ENCODE results near the gene AK3. TPM values are rescaled to one million over a fixed set of nuclear protein-coding genes. Genes with fewer than 3 reads are reported as not detected.

Gene AK3
- total RNA-seq, 2 experiments from 2014 or later: 19.9 to 20.9 TPM

- Mint-ChIP-seq H3K4me1 (ENCODE audit: low read depth) (no peaks in the 10 kb centered on the region), H3K4me3 (no peak overlapping the region), H3K27ac (no peak overlapping the region), H3K9me3 (no peaks in the 10 kb centered on the region), H3K27me3 (no peaks in the 10 kb centered on the region), H3K36me3 (ENCODE audit: low read depth) (no peaks in the 10 kb centered on the region)
- H3K27me3 ChIP-seq (ENCODE audit: control insufficient read depth in 1 of 2, insufficient read depth in 2 of 2, low read length in 2 of 2): no peaks in the 10 kb centered on the region
- H3K27ac ChIP-seq (ENCODE audit: low read depth in 1 of 2, low read length in 2 of 2): no peak overlapping the region
- no peak overlapping the region for H3K4me3 ChIP-seq (ENCODE audit: low read length)
- peaks cover 0 to 5% of the 10 kb centered on the region in 2 experiments for H3K9me3 ChIP-seq (ENCODE audit: control insufficient read depth in 1 of 2, insufficient read depth in 1 of 2, low read length in 2 of 2)
- no peak for DNase-seq
- no peaks in the 10 kb centered on the region for H3K36me3 ChIP-seq (ENCODE audit: insufficient read depth, low read length)
- TF ChIP-seq, protein P1, sequence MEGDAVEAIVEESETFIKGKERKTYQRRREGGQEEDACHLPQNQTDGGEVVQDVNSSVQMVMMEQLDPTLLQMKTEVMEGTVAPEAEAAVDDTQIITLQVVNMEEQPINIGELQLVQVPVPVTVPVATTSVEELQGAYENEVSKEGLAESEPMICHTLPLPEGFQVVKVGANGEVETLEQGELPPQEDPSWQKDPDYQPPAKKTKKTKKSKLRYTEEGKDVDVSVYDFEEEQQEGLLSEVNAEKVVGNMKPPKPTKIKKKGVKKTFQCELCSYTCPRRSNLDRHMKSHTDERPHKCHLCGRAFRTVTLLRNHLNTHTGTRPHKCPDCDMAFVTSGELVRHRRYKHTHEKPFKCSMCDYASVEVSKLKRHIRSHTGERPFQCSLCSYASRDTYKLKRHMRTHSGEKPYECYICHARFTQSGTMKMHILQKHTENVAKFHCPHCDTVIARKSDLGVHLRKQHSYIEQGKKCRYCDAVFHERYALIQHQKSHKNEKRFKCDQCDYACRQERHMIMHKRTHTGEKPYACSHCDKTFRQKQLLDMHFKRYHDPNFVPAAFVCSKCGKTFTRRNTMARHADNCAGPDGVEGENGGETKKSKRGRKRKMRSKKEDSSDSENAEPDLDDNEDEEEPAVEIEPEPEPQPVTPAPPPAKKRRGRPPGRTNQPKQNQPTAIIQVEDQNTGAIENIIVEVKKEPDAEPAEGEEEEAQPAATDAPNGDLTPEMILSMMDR (IDR thresholded peaks at IDR 0.05): no peak
- ATAC-seq (ENCODE audit: poor library complexity): no peak
- intact Hi-C loops (cut with DNase I, micrococcal nuclease): no loop called here
- H3K4me1 ChIP-seq (ENCODE audit: insufficient read depth, low read length): no peaks in the 10 kb centered on the region
- CTCF ChIA-PET: no interaction called here
- POLR2A ChIA-PET: no interaction called here
Observed at GRCh38 chr9:4769321-4770080, 28.5 kb upstream of the AK3 start.

DNA sequence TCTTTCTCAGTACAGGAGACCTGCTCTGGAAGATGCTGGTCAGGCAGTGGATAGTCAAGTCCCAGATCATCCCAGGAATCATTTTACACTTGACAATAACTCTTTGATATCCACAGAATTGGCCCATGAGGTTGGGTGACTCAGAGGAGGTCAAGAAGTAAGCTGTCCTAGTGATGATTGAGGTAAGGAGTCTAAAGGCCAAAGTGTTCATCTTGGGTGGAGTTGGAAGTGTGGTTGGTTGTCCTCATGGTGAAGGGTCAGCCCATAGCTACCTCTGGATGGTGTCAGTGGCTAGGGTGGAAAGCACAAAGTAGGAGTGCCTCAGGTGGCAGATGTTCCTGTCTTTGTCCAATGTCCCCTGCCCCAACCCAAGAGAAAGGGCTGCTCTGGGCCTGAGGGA is 27.7 kb upstream of the AK3 start:
- intact Hi-C loops (cut with DNase I, micrococcal nuclease): no loop called here
- CTCF ChIA-PET: no interaction called here
- H3K36me3 ChIP-seq (ENCODE audit: insufficient read depth, low read length): no peaks in the 10 kb centered on the region
- Mint-ChIP-seq H3K27me3 (no peaks in the 10 kb centered on the region), H3K9me3 (no peaks in the 10 kb centered on the region), H3K36me3 (ENCODE audit: low read depth) (no peaks in the 10 kb centered on the region), H3K4me3 (no peak overlapping the region), H3K27ac (no peak overlapping the region), H3K4me1 (ENCODE audit: low read depth) (no peaks in the 10 kb centered on the region)
- DNase-seq (no peak), ATAC-seq (ENCODE audit: poor library complexity) (no peak)
- H3K4me3 ChIP-seq (ENCODE audit: low read length): no peak overlapping the region
- H3K27ac ChIP-seq (ENCODE audit: low read depth in 1 of 2, low read length in 2 of 2): no peak overlapping the region
- TF ChIP-seq, protein P1 (IDR thresholded peaks at IDR 0.05): no peak
- H3K27me3 ChIP-seq (ENCODE audit: control insufficient read depth in 1 of 2, insufficient read depth in 2 of 2, low read length in 2 of 2): no peaks in the 10 kb centered on the region
- POLR2A ChIA-PET: no interaction called here
- peaks cover 0 to 5% of the 10 kb centered on the region in 2 experiments for H3K9me3 ChIP-seq (ENCODE audit: control insufficient read depth in 1 of 2, insufficient read depth in 1 of 2, low read length in 2 of 2)
- H3K4me1 ChIP-seq (ENCODE audit: insufficient read depth, low read length): no peaks in the 10 kb centered on the region

GRCh38 chr9:4764033-4764432 is 23.0 kb upstream of the AK3 start:
- no peaks in the 10 kb centered on the region for H3K9me3 ChIP-seq (ENCODE audit: control insufficient read depth in 1 of 2, insufficient read depth in 1 of 2, low read length in 2 of 2)
- Mint-ChIP-seq H3K4me1 (ENCODE audit: low read depth) (peaks cover 11% of the 10 kb centered on the region), H3K4me3 (no peak overlapping the region), H3K36me3 (ENCODE audit: low read depth) (no peaks in the 10 kb centered on the region), H3K27me3 (no peaks in the 10 kb centered on the region), H3K27ac (no peak overlapping the region), H3K9me3 (no peaks in the 10 kb centered on the region)
- no peak overlapping the region for H3K4me3 ChIP-seq (ENCODE audit: low read length)
- POLR2A ChIA-PET: no interaction called here
- ATAC-seq (ENCODE audit: poor library complexity) (no peak), DNase-seq (no peak)
- intact Hi-C loops (cut with DNase I, micrococcal nuclease): loop anchor here in 1 of 2 experiments (1.0 to 5.0 kb wide), 4 partner anchors 224 to 678 kb away; partner anchors contain the start of gene INSL6
- no peak overlapping the region for H3K27ac ChIP-seq (ENCODE audit: low read depth in 1 of 2, low read length in 2 of 2)
- H3K4me1 ChIP-seq (ENCODE audit: insufficient read depth, low read length): peaks cover 19% of the 10 kb centered on the region
- no peaks in the 10 kb centered on the region for H3K27me3 ChIP-seq (ENCODE audit: control insufficient read depth in 1 of 2, insufficient read depth in 2 of 2, low read length in 2 of 2)
- TF ChIP-seq, protein P1 (IDR thresholded peaks at IDR 0.05): no peak
- CTCF ChIA-PET: interaction anchor here (0.6 kb wide), 1 partner anchor 15 kb away, joined by 3 read pairs; no protein-coding TSS in a partner anchor
- H3K36me3 ChIP-seq (ENCODE audit: insufficient read depth, low read length): no peaks in the 10 kb centered on the region

Measured in CD4-positive, alpha-beta T cell (primary cell).